NCI-H2107 treated with DMSO at 0.1 percent for 48 hours (cell line): ENCODE measurements around the gene DHRS4L2.
"Not testable (repeated sequence)": the region's sequence is repeated elsewhere in the genome, so short reads cannot be mapped to it uniquely, and the experiment has no call there.

Source experiments
- DNase-seq: peaks from one replicate; lab custom pipeline; 2025; ENCODE audit not compliant: unreplicated experiment; lab: John Stamatoyannopoulos, UW

DHRS4L2 gene

DNA sequence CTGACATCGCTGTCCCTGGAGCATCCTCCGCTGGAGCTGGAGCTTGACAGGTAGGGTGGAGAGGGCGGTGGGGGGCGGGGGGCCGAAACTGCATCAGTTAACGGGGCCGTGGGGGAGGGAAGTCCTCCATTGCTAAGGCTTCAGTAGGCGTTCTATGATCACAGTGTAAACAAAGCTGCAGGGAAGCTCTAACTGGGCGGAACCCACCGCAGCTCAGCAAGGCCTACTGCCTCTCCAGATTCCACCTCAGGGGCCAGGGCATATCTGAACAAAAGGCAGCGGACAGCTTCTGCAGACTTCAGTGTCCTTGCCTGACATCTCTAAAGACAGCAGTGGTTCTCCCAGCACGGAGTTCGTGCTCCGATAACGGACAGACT lies 18.5 kb upstream of the DHRS4L2 start:
- DNase-seq: not testable (repeated sequence)

- DNase-seq: not testable (repeated sequence)
Measured at GRCh38 chr14:23973178-23973577, 15.6 kb upstream of the DHRS4L2 start.

GRCh38 chr14:23974041-23974440 lies 14.7 kb upstream of the DHRS4L2 start:
- not testable (repeated sequence) for DNase-seq

- not testable (repeated sequence) for DNase-seq
Measured at GRCh38 chr14:23977208-23977607, 11.5 kb upstream of the DHRS4L2 start.

DNA sequence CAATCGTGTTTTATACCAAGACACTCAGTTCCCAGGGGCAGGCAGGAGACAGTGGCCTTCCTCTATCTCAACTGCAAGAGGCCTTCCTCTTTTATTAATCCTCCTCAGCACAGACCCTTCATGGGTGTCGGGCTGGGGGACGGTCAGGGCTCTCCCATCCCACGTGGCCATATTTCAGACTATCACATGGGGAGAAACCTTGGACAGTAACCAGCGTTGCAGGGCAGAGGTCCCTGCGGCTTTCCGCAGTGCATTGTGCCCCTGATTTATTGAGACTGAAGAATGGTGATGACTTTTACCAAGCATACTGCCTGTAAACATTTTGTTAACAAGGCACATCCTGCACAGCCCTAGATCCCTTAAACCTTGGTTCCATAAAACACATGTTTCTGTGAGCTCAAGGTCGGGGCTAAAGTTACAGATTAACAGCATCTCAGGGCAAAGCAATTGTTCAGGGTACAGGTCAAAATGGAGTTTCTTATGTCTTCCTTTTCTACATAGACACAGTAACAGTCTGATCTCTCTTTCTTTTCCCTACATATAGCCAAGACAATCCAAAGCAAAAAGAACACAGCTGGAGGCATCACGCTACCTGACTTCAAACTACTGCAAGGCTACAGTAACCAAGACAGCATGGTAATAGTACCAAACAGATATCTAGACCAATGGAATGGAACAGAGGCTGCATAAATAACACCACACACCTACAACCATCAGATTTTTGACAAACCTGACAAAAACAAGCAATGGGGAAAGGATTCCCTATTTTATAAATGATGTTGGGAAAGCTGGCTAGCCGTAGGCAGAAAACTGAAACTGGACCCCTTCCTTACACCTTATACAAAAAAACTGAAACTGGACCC lies 6.5 kb upstream of the DHRS4L2 start:
- not testable (repeated sequence) for DNase-seq

- DNase-seq: no peak
Measured at GRCh38 chr14:23984891-23985602, 3.7 kb upstream of the DHRS4L2 start.

DNA sequence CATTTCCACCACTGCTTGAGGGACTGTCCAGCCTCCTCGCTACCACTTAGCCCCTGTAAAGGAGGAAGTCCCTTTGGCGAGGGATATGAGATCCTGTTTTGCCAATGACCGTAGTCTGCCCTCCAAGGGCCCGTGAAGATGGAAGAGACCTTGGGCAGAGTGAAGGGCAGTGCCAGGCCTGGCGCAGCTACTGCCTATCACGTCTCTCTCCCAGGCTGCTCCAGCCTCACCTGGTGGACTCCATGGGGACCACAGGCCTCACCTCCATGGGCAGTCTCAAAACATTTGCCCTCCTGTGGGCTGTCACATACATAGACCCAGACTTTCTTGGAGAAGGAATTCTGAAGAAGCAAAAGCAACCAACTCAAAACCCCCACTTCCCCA lies 514 bp upstream of the DHRS4L2 start:
- not testable (repeated sequence) for DNase-seq

- not testable (repeated sequence) for DNase-seq
Measured at GRCh38 chr14:23989734-23990445, 1.2 kb downstream of the DHRS4L2 start.

- not testable (repeated sequence) for DNase-seq
Measured at GRCh38 chr14:23990961-23991360, 2.2 kb downstream of the DHRS4L2 start.

- DNase-seq: not testable (repeated sequence)
Measured at GRCh38 chr14:23993042-23993441, 4.3 kb downstream of the DHRS4L2 start.

GRCh38 chr14:23996009-23996408 lies 7.3 kb downstream of the DHRS4L2 start:
- DNase-seq: not testable (repeated sequence)

DNA sequence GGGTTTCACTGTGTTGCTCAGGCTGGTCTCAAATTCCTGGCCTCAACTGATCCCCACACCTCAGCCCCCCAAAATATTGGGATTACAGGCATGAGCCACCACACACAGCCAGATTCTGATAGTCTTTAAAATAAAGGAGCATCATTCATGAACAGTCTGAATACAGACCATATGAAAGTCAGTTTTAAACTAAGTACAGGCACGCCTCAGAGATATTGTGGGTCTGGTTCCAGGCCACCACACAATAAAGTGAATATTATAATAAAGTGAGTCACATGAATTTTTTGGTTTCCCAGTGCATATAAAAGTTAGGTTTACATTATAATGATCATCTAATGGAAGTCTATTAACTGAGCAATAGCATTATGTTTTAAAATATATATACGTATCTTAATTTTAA lies 8.1 kb downstream of the DHRS4L2 start:
- DNase-seq: not testable (repeated sequence)

- DNase-seq: not testable (repeated sequence)
Measured at GRCh38 chr14:23999640-24000039, 10.9 kb downstream of the DHRS4L2 start.

GRCh38 chr14:24001078-24001477 lies 12.3 kb downstream of the DHRS4L2 start:
- DNase-seq: not testable (repeated sequence)

DNA sequence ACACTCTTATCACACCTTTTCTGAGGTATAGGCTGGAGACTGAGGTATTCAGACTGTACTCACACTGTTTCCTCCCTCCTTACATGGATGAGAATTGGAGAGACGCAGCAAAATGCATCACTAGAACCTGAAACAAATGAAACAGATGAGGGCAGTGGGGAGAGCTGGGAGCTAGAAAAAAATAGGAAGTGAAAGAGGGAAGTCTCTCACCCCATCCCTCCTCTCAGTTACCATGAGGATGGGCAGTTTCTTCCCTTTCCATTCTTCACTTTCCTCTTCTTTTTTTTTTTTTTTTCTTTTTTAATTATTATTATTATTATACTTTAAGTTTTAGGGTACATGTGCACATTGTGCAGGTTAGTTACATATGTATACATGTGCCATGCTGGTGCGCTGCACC lies 12.9 kb downstream of the DHRS4L2 start:
- not testable (repeated sequence) for DNase-seq

GRCh38 chr14:24006471-24006816 lies 17.7 kb downstream of the DHRS4L2 start:
- not testable (repeated sequence) for DNase-seq

DNA sequence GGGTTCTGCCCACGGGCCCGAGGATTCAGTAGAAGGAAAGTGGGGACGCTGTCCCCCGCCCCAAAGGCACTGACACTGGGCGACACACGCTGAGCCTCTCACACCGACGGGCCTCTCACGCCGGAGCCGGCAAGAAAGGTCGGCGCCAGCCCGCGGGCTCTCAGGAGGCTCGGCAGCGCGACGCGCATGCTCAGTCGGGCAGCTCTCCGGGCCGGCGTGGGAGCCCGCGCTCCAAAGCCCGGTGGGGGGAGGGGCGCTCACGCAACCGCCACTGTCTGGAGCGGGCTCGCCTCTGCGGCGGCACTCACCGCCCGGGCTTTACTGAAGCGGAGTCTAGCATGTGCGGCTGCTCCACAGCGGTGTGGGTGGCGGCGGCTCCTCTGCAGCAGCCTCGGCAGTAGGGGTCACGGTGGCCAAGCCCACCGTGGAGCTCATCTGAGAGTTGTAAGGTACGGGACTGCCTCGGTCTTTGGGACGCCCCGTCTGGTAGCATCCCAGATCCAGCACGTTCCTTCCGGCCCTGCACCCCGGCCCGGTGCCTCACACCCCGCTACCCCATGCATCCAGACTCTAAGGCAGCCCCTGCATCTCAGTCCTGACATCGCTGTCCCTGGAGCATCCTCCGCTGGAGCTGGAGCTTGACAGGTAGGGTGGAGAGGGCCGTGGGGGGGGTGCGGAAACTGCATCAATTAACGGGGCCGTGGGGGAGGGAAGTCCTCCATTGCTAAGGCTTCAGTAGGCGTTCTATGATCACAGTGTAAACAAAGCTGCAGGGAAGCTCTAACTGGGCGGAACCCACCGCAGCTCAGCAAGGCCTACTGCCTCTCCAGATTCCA lies 18.3 kb downstream of the DHRS4L2 start:
- DNase-seq: peak; percentile 54

GRCh38 chr14:24011051-24011450 lies 22.3 kb downstream of the DHRS4L2 start:
- no peak for DNase-seq

GRCh38 chr14:24012726-24013273 lies 24.1 kb downstream of the DHRS4L2 start:
- not testable (repeated sequence) for DNase-seq
